CD4-positive, alpha-beta T cell treated with Interleukin-15 for 4 hours (primary cell): Measurements from ENCODE around the gene ICAM4.
A peak's percentile ranks its signal among the peaks of the same experiment; 100 is the strongest.

Experiments used
- DNase-seq: peaks from one replicate; pipeline ENCODE4 v3.0.0-alpha.2; 2020; ENCODE audit warnings: low spot score

The ICAM4 gene

GRCh38 chr19:10291554-10292205 lies 4.9 kb downstream of the ICAM4 start:
- DNase-seq = no peak

GRCh38 chr19:10292206-10292788 lies 5.5 kb downstream of the ICAM4 start:
- peak; percentile 58 for DNase-seq

DNA sequence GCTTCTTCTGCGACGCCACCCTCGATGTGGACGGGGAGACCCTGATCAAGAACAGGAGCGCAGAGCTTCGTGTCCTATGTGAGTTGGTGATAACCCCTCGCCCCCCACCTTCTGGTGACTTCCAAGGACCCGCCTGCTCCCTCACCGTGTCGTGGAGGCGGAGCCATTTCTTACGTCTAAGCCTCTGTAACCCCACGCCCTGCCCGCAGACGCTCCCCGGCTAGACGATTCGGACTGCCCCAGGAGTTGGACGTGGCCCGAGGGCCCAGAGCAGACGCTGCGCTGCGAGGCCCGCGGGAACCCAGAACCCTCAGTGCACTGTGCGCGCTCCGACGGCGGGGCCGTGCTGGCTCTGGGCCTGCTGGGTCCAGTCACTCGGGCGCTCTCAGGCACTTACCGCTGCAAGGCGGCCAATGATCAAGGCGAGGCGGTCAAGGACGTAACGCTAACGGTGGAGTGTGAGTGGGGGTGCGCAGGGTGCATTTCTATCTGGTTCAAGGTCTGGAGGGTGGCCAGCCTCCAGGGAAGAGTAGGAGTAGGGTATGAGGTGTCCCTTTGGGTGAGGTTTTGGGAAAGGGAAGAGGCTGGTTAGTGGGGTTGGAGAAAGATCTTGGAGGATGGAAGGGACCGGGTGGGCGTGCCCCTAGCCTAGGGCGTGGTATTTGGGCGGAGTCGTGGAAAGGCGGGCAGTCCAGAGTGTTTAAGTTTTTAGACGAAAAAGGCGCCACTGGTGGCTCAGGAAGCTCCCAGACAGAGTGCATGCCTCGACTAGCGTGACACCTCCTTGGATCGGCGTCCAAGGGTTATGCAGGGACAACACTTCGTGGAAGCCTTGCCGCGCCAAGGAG lies 6.3 kb downstream of the ICAM4 start:
- DNase-seq = no peak

DNA sequence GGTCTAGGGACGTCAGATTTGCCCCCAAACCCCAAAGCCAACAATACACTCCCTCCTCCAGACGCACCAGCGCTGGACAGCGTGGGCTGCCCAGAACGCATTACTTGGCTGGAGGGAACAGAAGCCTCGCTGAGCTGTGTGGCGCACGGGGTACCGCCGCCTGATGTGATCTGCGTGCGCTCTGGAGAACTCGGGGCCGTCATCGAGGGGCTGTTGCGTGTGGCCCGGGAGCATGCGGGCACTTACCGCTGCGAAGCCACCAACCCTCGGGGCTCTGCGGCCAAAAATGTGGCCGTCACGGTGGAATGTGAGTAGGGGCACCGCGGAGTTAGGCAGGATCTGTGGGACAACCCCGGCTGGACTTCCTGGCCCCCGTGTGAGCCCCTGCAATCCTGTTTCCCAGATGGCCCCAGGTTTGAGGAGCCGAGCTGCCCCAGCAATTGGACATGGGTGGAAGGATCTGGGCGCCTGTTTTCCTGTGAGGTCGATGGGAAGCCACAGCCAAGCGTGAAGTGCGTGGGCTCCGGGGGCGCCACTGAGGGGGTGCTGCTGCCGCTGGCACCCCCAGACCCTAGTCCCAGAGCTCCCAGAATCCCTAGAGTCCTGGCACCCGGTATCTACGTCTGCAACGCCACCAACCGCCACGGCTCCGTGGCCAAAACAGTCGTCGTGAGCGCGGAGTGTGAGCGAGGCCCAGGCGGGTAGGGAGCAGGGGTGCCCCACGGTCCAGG lies 7.0 kb downstream of the ICAM4 start:
- no peak for DNase-seq

- no peak for DNase-seq
Measured at GRCh38 chr19:10294368-10294697, 7.6 kb downstream of the ICAM4 start.

DNA sequence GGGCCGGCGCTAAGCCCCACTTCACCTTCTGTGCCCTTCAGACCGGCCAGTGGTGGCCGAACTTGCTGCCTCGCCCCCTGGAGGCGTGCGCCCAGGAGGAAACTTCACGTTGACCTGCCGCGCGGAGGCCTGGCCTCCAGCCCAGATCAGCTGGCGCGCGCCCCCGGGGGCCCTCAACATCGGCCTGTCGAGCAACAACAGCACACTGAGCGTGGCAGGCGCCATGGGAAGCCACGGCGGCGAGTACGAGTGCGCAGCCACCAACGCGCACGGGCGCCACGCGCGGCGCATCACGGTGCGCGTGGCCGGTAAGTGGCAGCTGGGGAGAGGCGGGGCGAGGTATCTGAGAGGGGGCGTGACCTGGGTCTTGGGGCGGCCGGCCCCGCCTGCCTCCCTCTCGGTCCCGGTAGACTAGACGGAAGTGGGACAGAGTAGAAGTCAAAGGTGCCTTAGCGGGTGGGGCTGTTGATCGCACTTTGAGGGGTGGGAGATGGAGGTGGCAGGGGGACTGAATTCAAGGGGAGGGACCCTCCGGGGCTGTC lies 8.6 kb downstream of the ICAM4 start:
- DNase-seq = peak; percentile 75

DNA sequence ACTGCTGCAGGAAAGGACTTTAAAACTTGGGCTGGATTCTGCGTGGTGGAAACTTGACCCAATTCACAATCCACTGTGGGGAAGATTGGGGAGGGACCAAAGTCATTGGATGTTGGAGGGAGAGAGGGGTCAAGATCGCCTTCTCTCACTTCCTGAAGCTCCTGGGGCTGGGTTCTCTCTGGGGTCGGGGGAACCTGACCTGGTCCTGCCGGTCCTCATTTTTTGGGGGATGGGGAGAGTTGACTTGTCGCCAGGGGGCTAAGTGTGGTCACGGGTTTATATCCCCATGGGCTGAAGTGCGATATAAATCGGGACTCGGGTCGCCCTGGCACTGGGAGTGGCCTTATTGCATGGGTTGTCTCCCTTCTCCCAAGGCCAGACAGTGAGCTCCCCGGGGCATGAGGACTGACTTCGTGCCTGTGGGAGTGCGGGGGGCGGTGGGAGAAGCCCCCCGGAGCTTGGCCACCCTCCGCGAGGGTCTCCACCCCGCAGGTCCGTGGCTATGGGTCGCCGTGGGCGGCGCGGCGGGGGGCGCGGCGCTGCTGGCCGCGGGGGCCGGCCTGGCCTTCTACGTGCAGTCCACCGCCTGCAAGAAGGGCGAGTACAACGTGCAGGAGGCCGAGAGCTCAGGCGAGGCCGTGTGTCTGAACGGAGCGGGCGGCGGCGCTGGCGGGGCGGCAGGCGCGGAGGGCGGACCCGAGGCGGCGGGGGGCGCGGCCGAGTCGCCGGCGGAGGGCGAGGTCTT lies 9.3 kb downstream of the ICAM4 start:
- no peak for DNase-seq

GRCh38 chr19:10299545-10300458 lies 13.0 kb downstream of the ICAM4 start:
- DNase-seq = no peak

DNA sequence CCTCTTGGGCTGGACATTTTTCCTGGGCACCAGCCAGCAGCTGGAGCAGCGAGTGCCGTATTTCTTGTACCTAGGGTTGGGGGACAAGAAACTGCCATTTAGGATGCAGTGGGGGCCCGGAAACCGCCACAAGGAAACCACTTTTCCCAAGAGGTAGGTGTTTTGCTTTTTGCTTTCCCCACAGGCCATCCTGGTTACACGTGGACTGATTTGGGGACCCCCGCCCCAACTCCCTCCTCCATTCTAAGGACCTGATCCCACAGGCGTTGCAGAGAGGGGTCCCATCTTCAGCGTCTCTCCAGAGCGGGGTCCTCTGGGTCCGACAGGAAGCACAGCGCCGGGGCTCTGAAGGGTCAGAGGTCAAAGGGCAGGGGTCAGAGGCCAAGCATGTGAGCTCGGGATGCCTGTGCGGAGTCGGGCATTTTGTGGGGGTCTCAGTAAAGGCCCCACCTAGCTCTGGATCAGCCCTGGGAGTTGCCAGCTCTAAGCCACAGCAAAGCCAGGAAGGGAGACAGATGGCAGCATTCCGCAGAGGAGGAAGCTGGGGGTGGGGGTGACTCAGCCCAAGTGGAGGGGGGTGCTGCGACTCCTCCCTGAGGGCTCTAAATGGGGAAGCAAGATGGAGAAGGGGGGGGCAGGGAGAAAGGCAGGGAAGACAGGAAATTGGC lies 18.5 kb downstream of the ICAM4 start:
- no peak for DNase-seq

GRCh38 chr19:10306327-10306726 lies 19.6 kb downstream of the ICAM4 start:
- DNase-seq = no peak

GRCh38 chr19:10309423-10309822 lies 22.7 kb downstream of the ICAM4 start, which contains the start of gene ZGLP1:
ZGLP1 (minus strand) TSS chr19:10309815.
- DNase-seq = no peak

DNA sequence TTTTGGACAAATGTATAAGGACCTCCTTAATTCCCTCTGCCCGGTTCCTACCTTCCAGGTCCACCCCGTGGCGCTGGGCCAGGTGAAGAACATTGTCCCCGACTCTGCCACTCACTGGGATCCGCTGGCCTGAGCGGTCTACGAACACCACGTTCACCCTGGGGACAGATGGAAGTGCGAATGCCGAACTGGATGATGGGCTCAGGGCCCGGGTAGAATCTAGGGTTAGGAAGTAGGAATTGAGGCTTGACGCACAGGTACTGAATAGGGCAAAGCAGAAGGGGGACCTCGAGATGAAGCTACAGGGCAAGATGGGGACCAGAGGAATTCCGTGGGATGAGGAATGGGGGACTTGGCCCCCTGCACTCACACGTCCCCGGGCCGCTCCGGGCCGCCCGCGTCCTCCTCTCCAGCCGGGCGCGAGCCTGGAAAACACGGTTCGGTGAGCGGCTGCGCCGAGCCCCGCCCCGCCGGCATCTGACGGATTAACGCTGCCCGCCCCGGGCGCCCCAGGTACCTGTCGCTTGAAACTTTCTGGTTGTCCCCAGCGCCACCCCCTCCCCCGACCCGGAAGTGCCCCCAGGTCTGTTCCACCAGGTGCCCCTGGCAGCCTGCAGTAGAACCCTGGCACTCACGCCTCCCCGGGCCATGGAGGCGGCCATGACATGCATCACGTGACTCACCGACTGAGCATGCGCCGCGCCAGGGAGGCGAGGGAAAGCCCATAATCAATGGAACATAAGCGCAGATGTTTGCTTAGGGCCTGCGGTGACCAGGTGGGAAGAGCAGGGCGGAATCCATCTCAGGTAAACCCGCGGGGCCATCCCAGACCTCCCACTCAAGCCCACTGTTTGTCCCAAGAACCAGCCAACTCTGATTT lies 28.8 kb downstream of the ICAM4 start, which contains the start of gene FDX2:
TSS of gene FDX2 (minus strand) at position 681 of the 880 bp plus-strand sequence. CDS start at position 662, 19 bp downstream.
- peak; percentile 92 for DNase-seq

DNA sequence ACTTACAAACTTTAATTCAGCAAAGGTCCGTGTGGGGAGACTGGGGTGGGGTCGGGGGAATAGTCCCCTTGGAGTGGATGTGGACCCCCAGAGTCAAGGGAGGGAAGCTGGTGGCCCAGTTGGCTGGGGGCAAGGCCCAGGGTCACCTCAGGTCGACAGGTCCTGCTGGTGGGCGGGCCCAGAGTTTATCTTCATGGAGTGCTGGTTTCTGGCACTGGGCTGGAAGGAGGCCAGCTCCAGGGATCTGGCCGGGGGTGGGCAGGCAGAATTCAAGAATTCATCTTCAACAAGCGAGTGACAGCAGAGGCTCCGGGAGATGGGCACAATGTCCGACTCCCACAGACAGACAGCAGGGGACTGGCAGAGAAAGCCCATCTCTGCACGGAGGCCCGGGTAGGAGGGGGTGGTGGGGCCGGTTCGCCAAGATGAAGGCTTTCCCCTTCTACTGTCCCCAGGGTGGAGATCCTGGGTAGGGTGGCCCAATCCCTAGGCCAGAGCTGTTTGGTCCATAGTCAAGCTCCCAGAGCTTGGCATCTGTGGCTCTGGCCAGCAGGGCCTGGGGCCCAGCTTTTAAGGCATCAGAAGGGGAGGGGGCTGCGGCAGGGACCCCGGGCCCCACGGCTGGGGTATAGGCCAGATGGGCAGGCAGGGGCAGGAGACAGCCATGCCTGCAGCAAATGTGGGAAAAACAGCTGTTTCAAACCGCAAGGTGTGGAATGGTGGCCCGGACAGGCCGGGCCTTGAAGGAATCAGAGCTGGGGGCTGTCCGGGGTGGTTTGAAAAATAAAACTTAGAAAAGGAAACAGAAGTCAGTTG lies 29.7 kb downstream of the ICAM4 start:
- DNase-seq = no peak

GRCh38 chr19:10317045-10317856 lies 30.5 kb downstream of the ICAM4 start:
- DNase-seq = no peak

DNA sequence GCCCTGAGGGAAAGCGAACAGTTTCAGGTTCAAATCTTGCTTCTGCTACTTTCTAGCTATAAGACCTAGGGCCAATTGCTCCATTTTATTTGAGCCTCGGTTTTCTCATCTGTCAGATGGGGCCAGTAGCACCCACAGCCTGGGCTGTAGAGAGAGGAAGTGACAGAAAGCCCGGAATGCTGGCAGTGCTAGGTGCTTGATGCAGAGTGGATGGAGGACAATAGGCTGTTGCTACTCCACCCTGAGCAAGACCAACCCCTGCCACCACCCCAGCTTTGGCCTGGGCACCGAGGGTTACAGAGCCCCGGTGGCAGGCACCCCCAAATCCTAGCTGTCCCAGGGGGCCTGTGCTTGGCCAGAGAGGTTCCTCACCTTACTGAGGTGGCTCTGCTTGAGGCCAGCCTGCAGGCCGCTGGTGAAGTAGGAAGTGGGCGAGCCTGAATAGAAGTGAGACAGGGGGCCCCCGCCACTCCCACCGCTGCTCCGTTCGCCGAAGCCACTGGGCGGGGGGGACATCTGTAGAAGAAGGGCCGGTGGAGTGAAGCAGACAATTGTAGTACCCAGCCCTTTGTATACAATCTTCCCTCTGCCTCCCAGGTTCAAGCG lies 31.2 kb downstream of the ICAM4 start:
- no peak for DNase-seq
